GM12878 (cell line): Measurements from ENCODE around the gene ZNF775. TPM values are rescaled to one million over a fixed set of nuclear protein-coding genes. Genes with fewer than 3 reads are reported as not detected.

ENCODE experiments used
- ATAC-seq: fragments of 200-7000 bp; cut with Tn5 transposase; 3 replicates; pipeline ENCODE4 v1.9.1; 2020; ENCODE audit warnings: mild to moderate bottlenecking, moderate library complexity
- BruUV-seq: library from RNA; stranded (reverse); fragments of 400-500 nt; replicated peaks from 2 replicates; lab custom pipeline; 2021; lab: Mats Ljungman, UMichigan
- CTCF ChIA-PET: fragments of 300-600 bp; sonication (Branson Sonifier 250); formaldehyde crosslinking; extraction: SDS; loops from one replicate; lab custom pipeline; 2021; ENCODE audit warnings: inconsistent platforms; lab: Yijun Ruan, JAX
- POLR2A ChIA-PET: fragments of 350-600 bp; formaldehyde crosslinking; extraction: SDS; loops from one replicate; lab custom pipeline; 2021; ENCODE audit warnings: inconsistent platforms; lab: Charles Lee
- RAD21 ChIA-PET: fragments of 300-600 bp; sonication (Branson Sonifier 250); formaldehyde crosslinking; loops from one replicate; lab custom pipeline; 2023; ENCODE audit warnings: antibody characterized with exemption; ENCODE audit not compliant: unreplicated experiment; lab: Charles Lee
- SMC1A ChIA-PET: fragments of 300-600 bp; sonication (Branson Sonifier 250); formaldehyde crosslinking; loops from one replicate; lab custom pipeline; 2023; ENCODE audit not compliant: unreplicated experiment, uncharacterized antibody; lab: Charles Lee
- DNase-seq: peaks from one replicate; pipeline ENCODE4 v3.0.0-alpha.2; 2011; ENCODE audit warnings: low read depth, low spot score
- FAIRE-seq: peaks from 3 replicates; lab custom pipeline; 2011; peaks lifted over from hg19 to GRCh38; lab: Jason Lieb, UNC
- H2AFZ ChIP-seq: 2 replicates; pipeline ENCODE4 v1.6.0; 2011; ENCODE audit warnings: low read depth, low read length, control low read depth; ENCODE audit not compliant: control insufficient read depth
- H3K27ac ChIP-seq: 2 replicates; pipeline ENCODE4 v1.5.1; 2011; ENCODE audit warnings: control low read depth; ENCODE audit not compliant: control insufficient read depth, insufficient read depth
- H3K27me3 ChIP-seq, 2 experiments: replicated peaks in 1 of 2; 2 replicates each; pipeline versions ENCODE4 v1.6.0 to v1.6.1; 2011; ENCODE audit warnings: low read length in 1 of 2; ENCODE audit not compliant: control insufficient read depth in 2 of 2, insufficient read depth in 2 of 2
- H3K36me3 ChIP-seq, 2 experiments: 2 replicates each; pipeline ENCODE4 v1.5.1; 2011; ENCODE audit warnings: low read length in 1 of 2; ENCODE audit not compliant: control insufficient read depth in 2 of 2, insufficient read depth in 2 of 2
- H3K4me1 ChIP-seq: 2 replicates; pipeline ENCODE4 v1.6.1; 2011; ENCODE audit warnings: mild to moderate bottlenecking, low read length, moderate library complexity, mixed read lengths; ENCODE audit not compliant: control insufficient read depth, insufficient read depth
- H3K4me2 ChIP-seq: 2 replicates; pipeline ENCODE4 v1.6.0; 2011; ENCODE audit warnings: control low read depth; ENCODE audit not compliant: control insufficient read depth, insufficient read depth
- H3K4me3 ChIP-seq: fragments of 200-600 bp; sonication (generic); 2 replicates; pipeline ENCODE4 v1.5.1; 2016
- H3K79me2 ChIP-seq: 2 replicates; pipeline ENCODE4 v1.6.0; 2011; ENCODE audit warnings: low read length; ENCODE audit not compliant: control insufficient read depth, insufficient read depth
- H3K9ac ChIP-seq: 2 replicates; pipeline ENCODE4 v1.8.0; 2011; ENCODE audit warnings: low read length, control low read depth, mixed read lengths; ENCODE audit not compliant: control insufficient read depth, insufficient read depth
- H3K9me3 ChIP-seq: replicated peaks from 3 replicates; pipeline ENCODE4 v1.5.1; 2011; ENCODE audit warnings: mild to moderate bottlenecking, low read length; ENCODE audit not compliant: control insufficient read depth, insufficient read depth
- H4K20me1 ChIP-seq: 2 replicates; pipeline ENCODE4 v1.6.0; 2011; ENCODE audit not compliant: control insufficient read depth, insufficient read depth
- MYC ChIP-seq: IDR thresholded peaks from 2 replicates; pipeline ENCODE4 v1.6.1; 2011; ENCODE audit warnings: mild to moderate bottlenecking, low read length, moderate library complexity, inconsistent platforms; ENCODE audit not compliant: insufficient read depth, insufficient replicate concordance, insufficient read length, severe bottlenecking
- RAD21 ChIP-seq: IDR thresholded peaks from 2 replicates; pipeline ENCODE4 v1.6.1; 2011; ENCODE audit warnings: mild to moderate bottlenecking, low read depth, low read length, moderate library complexity; ENCODE audit not compliant: insufficient read depth
- RUNX3 ChIP-seq: IDR thresholded peaks from 2 replicates; pipeline ENCODE4 v1.6.1; 2012; ENCODE audit warnings: low read length, inconsistent platforms
- SMC3 ChIP-seq: IDR thresholded peaks from 2 replicates; pipeline ENCODE4 v1.6.1; 2011; ENCODE audit warnings: low read length, improper control_type of control experiment, borderline replicate concordance
- SP1 ChIP-seq: IDR thresholded peaks from one replicate; pipeline ENCODE4 v1.6.1; 2011; ENCODE audit warnings: low read depth, low read length
- TCF3 ChIP-seq: IDR thresholded peaks from 2 replicates; pipeline ENCODE4 v1.6.1; 2012; ENCODE audit warnings: low read depth, mild to moderate bottlenecking, low read length, borderline replicate concordance; ENCODE audit not compliant: insufficient read depth
- WGBS: methylation state at CpG from one replicate; pipeline ENCODE4 v1.1.6; 2016; ENCODE audit warnings: low lambda C conversion rate; ENCODE audit not compliant: insufficient replicate concordance, insufficient coverage; ENCODE audit errors: missing lambda C conversion rate; 5-methylcytosine and 5-hydroxymethylcytosine counted together
- in situ Hi-C: fragments of 300-500 bp; cut with MboI; formaldehyde crosslinking; loops from 9 replicates; pipeline ENCODE4 v1.14.3; 2018; ENCODE audit warnings: mixed read lengths
- intact Hi-C: fragments of 100-400 bp; cut with micrococcal nuclease; formaldehyde crosslinking; loops from one replicate; pipeline ENCODE4 v1.14.2; 2022; ENCODE audit not compliant: unreplicated experiment
- polyA plus RNA-seq, 11 experiments: library from polyadenylated mRNA; depleted of rRNA in 4 of 11; unstranded in 6 of 11; stranded (reverse) in 5 of 11; fragments of >200 nt; fragmentation: Nextera tagmentation in 4 of 11; fragmentation: Illumina TruSeq in 1 of 11; extraction: Ambion mirVana in 4 of 11; extraction: Trizol in 1 of 11; gene quantifications; 1 replicate in 1 of 11; 2 replicates in 10 of 11; pipeline versions ENCODE4 v1.2.1 to v1.2.3, GENCODE V29; 2011 to 2016; ENCODE audit warnings: inconsistent platforms in 2 of 11, missing spikeins in 2 of 11, low read depth in 1 of 11
- total RNA-seq, 4 experiments: library from RNA; depleted of rRNA in 3 of 4; stranded (reverse); fragments of >200 nt in 3 of 4; fragmentation: Illumina TruSeq in 1 of 4; extraction: Trizol in 1 of 4; gene quantifications; 2 replicates each; pipeline versions ENCODE4 v1.2.1 to v1.2.3, GENCODE V29; 2013 to 2021
- TF ChIP-seq, protein P1 (sequence below): fragments of 450-650 bp; IDR thresholded peaks from 2 replicates; pipeline ENCODE4 v1.6.1; 2017; ENCODE audit warnings: antibody characterized with exemption, mild to moderate bottlenecking, moderate library complexity
- TF ChIP-seq, protein P2 (sequence below): fragments of 450-650 bp; IDR thresholded peaks from 2 replicates; pipeline ENCODE4 v1.6.1; 2016; ENCODE audit warnings: mild to moderate bottlenecking
- TF ChIP-seq, protein P3 (sequence below): fragments of 450-650 bp; IDR thresholded peaks from 2 replicates; pipeline ENCODE4 v1.6.1; 2017; ENCODE audit warnings: mild to moderate bottlenecking, low read depth, inconsistent platforms; ENCODE audit not compliant: poor library complexity, severe bottlenecking
- TF ChIP-seq, protein P4 (sequence below), 3 experiments: IDR thresholded peaks in 2 of 3; conservative IDR thresholded peaks in 1 of 3; 2 replicates each; pipeline ENCODE4 v1.5.1; 2011; ENCODE audit warnings: low read depth in 3 of 3, low read length in 3 of 3, mild to moderate bottlenecking in 3 of 3, control low read depth in 2 of 3, moderate library complexity in 2 of 3, inconsistent platforms in 1 of 3, mixed read lengths in 1 of 3; ENCODE audit not compliant: control insufficient read depth in 2 of 3, insufficient read depth in 1 of 3; ENCODE audit errors: extremely low read depth in 1 of 3

The ZNF775 gene
- total and polyA plus RNA-seq, 10 of the 15 experiments (the other 5 are each of a cell fraction or from before 2014, with no cell fraction given): 0.05 to 14.3 (median 2.1) TPM

DNA sequence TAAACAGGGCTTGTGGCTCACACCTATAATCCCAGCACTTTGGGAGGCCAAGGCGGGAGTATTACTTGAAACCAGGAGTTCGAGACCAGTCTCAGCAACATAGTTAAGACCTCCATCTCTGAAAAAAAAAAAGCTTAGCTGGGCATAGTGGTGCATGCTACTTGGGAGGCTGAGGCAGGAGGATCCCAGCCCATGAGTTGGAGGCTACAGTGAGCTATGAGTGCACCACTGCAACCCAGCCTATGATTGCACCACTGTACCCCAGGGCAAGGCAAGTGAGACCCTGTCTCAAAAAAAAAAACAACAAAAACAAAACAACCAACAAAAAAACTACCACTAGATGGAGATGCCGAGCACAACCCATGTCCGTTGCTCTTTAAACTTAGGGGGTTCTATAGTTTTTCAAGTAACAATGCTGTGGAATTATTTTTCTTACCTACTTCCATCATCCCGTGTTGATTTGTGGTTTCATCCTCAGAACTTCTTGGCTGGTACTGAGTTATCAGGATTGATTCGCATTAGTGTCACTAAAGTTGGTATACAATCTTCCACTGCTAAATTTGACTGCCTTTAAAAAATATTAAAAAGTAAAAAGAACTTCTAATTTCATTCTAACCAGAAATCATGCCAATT, 22.7 kb upstream of the ZNF775 start:
- SMC1A ChIA-PET: interaction anchor here (0.6 to 6.5 kb wide), 17 partner anchors 9 to 400 kb away, joined by 3 to 48 read pairs (median 6); a partner anchor contains a TSS
- H3K27ac ChIP-seq: no peak overlapping the region
- in situ Hi-C loops: no loop called here
- TF ChIP-seq, protein P1, sequence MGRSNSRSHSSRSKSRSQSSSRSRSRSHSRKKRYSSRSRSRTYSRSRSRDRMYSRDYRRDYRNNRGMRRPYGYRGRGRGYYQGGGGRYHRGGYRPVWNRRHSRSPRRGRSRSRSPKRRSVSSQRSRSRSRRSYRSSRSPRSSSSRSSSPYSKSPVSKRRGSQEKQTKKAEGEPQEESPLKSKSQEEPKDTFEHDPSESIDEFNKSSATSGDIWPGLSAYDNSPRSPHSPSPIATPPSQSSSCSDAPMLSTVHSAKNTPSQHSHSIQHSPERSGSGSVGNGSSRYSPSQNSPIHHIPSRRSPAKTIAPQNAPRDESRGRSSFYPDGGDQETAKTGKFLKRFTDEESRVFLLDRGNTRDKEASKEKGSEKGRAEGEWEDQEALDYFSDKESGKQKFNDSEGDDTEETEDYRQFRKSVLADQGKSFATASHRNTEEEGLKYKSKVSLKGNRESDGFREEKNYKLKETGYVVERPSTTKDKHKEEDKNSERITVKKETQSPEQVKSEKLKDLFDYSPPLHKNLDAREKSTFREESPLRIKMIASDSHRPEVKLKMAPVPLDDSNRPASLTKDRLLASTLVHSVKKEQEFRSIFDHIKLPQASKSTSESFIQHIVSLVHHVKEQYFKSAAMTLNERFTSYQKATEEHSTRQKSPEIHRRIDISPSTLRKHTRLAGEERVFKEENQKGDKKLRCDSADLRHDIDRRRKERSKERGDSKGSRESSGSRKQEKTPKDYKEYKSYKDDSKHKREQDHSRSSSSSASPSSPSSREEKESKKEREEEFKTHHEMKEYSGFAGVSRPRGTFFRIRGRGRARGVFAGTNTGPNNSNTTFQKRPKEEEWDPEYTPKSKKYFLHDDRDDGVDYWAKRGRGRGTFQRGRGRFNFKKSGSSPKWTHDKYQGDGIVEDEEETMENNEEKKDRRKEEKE: no peak
- TF ChIP-seq, protein P2, sequence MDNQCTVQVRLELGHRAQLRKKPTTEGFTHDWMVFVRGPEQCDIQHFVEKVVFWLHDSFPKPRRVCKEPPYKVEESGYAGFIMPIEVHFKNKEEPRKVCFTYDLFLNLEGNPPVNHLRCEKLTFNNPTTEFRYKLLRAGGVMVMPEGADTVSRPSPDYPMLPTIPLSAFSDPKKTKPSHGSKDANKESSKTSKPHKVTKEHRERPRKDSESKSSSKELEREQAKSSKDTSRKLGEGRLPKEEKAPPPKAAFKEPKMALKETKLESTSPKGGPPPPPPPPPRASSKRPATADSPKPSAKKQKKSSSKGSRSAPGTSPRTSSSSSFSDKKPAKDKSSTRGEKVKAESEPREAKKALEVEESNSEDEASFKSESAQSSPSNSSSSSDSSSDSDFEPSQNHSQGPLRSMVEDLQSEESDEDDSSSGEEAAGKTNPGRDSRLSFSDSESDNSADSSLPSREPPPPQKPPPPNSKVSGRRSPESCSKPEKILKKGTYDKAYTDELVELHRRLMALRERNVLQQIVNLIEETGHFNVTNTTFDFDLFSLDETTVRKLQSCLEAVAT: 0 out of 2 replicates have a peak, but pooled peaks have one; percentile 34
- TF ChIP-seq, protein P3, sequence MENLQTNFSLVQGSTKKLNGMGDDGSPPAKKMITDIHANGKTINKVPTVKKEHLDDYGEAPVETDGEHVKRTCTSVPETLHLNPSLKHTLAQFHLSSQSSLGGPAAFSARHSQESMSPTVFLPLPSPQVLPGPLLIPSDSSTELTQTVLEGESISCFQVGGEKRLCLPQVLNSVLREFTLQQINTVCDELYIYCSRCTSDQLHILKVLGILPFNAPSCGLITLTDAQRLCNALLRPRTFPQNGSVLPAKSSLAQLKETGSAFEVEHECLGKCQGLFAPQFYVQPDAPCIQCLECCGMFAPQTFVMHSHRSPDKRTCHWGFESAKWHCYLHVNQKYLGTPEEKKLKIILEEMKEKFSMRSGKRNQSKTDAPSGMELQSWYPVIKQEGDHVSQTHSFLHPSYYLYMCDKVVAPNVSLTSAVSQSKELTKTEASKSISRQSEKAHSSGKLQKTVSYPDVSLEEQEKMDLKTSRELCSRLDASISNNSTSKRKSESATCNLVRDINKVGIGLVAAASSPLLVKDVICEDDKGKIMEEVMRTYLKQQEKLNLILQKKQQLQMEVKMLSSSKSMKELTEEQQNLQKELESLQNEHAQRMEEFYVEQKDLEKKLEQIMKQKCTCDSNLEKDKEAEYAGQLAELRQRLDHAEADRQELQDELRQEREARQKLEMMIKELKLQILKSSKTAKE: peak; percentile 23
- TF ChIP-seq RAD21: peak; percentile 73
- TF ChIP-seq, protein P4, sequence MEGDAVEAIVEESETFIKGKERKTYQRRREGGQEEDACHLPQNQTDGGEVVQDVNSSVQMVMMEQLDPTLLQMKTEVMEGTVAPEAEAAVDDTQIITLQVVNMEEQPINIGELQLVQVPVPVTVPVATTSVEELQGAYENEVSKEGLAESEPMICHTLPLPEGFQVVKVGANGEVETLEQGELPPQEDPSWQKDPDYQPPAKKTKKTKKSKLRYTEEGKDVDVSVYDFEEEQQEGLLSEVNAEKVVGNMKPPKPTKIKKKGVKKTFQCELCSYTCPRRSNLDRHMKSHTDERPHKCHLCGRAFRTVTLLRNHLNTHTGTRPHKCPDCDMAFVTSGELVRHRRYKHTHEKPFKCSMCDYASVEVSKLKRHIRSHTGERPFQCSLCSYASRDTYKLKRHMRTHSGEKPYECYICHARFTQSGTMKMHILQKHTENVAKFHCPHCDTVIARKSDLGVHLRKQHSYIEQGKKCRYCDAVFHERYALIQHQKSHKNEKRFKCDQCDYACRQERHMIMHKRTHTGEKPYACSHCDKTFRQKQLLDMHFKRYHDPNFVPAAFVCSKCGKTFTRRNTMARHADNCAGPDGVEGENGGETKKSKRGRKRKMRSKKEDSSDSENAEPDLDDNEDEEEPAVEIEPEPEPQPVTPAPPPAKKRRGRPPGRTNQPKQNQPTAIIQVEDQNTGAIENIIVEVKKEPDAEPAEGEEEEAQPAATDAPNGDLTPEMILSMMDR (IDR thresholded peaks at IDR 0.05 in 2 of 3, conservative IDR thresholded peaks at IDR 0.05 in 1 of 3; ENCODE audit: control insufficient read depth in 2 of 3, extremely low read depth in 1 of 3, insufficient read depth in 1 of 3, low read depth in 3 of 3, low read length in 3 of 3): peak; percentile 62 to 73 (median 64)
- no peak for TF ChIP-seq TCF3
- TF ChIP-seq SP1: no peak
- peak; percentile 16; the same call in 1 of the 2 replicates for TF ChIP-seq RUNX3
- no peak for TF ChIP-seq MYC
- TF ChIP-seq SMC3: peak; percentile 73; the same call in 1 of the 2 replicates

More for the DNA sequence above, 22.7 kb upstream of the ZNF775 start:
- Histone ChIP-seq H2AFZ (peak overlapping the region; percentile 72; the same call in 1 of the 2 replicates), H3K4me3 (no peak overlapping the region), H3K36me3 (no peaks in the 10 kb centered on the region), H3K4me2 (no peak overlapping the region), H3K27me3 (no peaks in the 10 kb centered on the region), H4K20me1 (no peaks in the 10 kb centered on the region), H3K4me1 (peaks cover 20% of the 10 kb centered on the region), H3K9me3 (no peaks in the 10 kb centered on the region), H3K79me2 (no peaks in the 10 kb centered on the region), H3K9ac (no peak overlapping the region)
- ChIA-PET CTCF (interaction anchor here (0.7 to 4.9 kb wide), 23 partner anchors 10 to 1191 kb away, joined by 3 to 72 read pairs (median 10); a partner anchor contains a TSS), RAD21 (interaction anchor here (0.9 to 4.7 kb wide), 11 partner anchors 10 to 68 kb away, joined by 3 to 26 read pairs (median 5); partner anchors contain the start of gene REPIN1), POLR2A (interaction anchor here (0.7 to 1.6 kb wide), 5 partner anchors 10 to 62 kb away, joined by 3 to 5 read pairs (median 4); no protein-coding TSS in a partner anchor)
- DNase-seq (no peak), ATAC-seq (peak; percentile 53), FAIRE-seq (peak; percentile 57)
- intact Hi-C loops: loop anchor here (1.0 to 5.0 kb wide), 2 partner anchors 34 to 65 kb away; partner anchors contain the start of genes ACTR3C and LRRC61
- 16% methylated on average over 6 of the region's 6 CpGs for WGBS
- BruUV-seq: no TSS peak
